Astrocyte (in vitro differentiated cells and primary cell): Measurements from ENCODE around the gene MMP19. TPM values are rescaled to one million over a fixed set of nuclear protein-coding genes. Genes with fewer than 3 reads are reported as not detected.

Experiments used
- DNase-seq: peaks from one replicate; pipeline ENCODE4 v3.0.0-alpha.2; 2010; ENCODE audit warnings: low read depth
- FAIRE-seq: peaks from 2 replicates; lab custom pipeline; 2011; peaks lifted over from hg19 to GRCh38; lab: Jason Lieb, UNC
- H2AFZ ChIP-seq: 2 replicates; pipeline ENCODE4 v1.6.0; 2012; ENCODE audit warnings: low read depth, low read length, inconsistent platforms
- H3K27ac ChIP-seq: 2 replicates; pipeline ENCODE4 v1.5.1; 2011; ENCODE audit warnings: low read depth, low read length, inconsistent platforms
- H3K27me3 ChIP-seq: 2 replicates; pipeline ENCODE4 v1.6.0; 2011; ENCODE audit warnings: low read length, inconsistent platforms; ENCODE audit not compliant: insufficient read depth
- H3K36me3 ChIP-seq: 2 replicates; pipeline ENCODE4 v1.5.1; 2011; ENCODE audit warnings: low read length, inconsistent platforms; ENCODE audit not compliant: insufficient read depth
- H3K4me1 ChIP-seq: 2 replicates; pipeline ENCODE4 v1.5.1; 2011; ENCODE audit warnings: low read length, inconsistent platforms; ENCODE audit not compliant: insufficient read depth
- H3K4me2 ChIP-seq: 2 replicates; pipeline ENCODE4 v1.6.0; 2012; ENCODE audit warnings: low read length, inconsistent platforms
- H3K4me3 ChIP-seq: 2 replicates; pipeline ENCODE4 v1.5.1; 2011; ENCODE audit warnings: low read depth, mild to moderate bottlenecking, low read length, inconsistent platforms; ENCODE audit not compliant: insufficient read depth
- H3K79me2 ChIP-seq: 2 replicates; pipeline ENCODE4 v1.6.0; 2012; ENCODE audit warnings: mild to moderate bottlenecking, low read length, inconsistent platforms; ENCODE audit not compliant: insufficient read depth
- H3K9ac ChIP-seq: 2 replicates; pipeline ENCODE4 v1.6.0; 2012; ENCODE audit warnings: mild to moderate bottlenecking, low read length, inconsistent platforms
- H3K9me3 ChIP-seq: 2 replicates; pipeline ENCODE4 v1.5.1; 2012; ENCODE audit warnings: low read depth, mild to moderate bottlenecking, low read length, inconsistent platforms; ENCODE audit not compliant: insufficient read depth
- H4K20me1 ChIP-seq: 2 replicates; pipeline ENCODE4 v1.6.0; 2012; ENCODE audit warnings: low read length, inconsistent platforms; ENCODE audit not compliant: insufficient read depth
- H3K27ac Mint-ChIP-seq: one replicate; pipeline ENCODE4 v1.8.0; 2021; ENCODE audit warnings: mild to moderate bottlenecking, mixed read lengths; ENCODE audit not compliant: unreplicated experiment
- H3K27me3 Mint-ChIP-seq: one replicate; pipeline ENCODE4 v1.8.0; 2021; ENCODE audit warnings: low read depth, mixed read lengths; ENCODE audit not compliant: unreplicated experiment
- H3K36me3 Mint-ChIP-seq: one replicate; pipeline ENCODE4 v1.8.0; 2021; ENCODE audit warnings: low read depth, mixed read lengths; ENCODE audit not compliant: unreplicated experiment
- H3K4me1 Mint-ChIP-seq: one replicate; pipeline ENCODE4 v1.8.0; 2021; ENCODE audit warnings: low read depth, mixed read lengths; ENCODE audit not compliant: unreplicated experiment
- H3K4me3 Mint-ChIP-seq: one replicate; pipeline ENCODE4 v1.8.0; 2021; ENCODE audit warnings: mild to moderate bottlenecking, moderate library complexity, mixed read lengths; ENCODE audit not compliant: unreplicated experiment
- H3K9me3 Mint-ChIP-seq: one replicate; pipeline ENCODE4 v1.8.0; 2021; ENCODE audit warnings: mild to moderate bottlenecking, mixed read lengths; ENCODE audit not compliant: unreplicated experiment
- EZH2 ChIP-seq: IDR thresholded peaks from 2 replicates; pipeline ENCODE4 v1.6.1; 2012; ENCODE audit warnings: mild to moderate bottlenecking, low read length, inconsistent platforms; ENCODE audit not compliant: insufficient read depth
- total RNA-seq: library from RNA; stranded (reverse); gene quantifications from 2 replicates; pipeline ENCODE4 v1.2.1, GENCODE V29; 2021
- TF ChIP-seq, protein P1 (sequence below): IDR thresholded peaks from 2 replicates; pipeline ENCODE4 v1.5.1; 2011; ENCODE audit warnings: low read depth, mild to moderate bottlenecking, inconsistent platforms, low read length, moderate library complexity; ENCODE audit not compliant: insufficient read depth

Gene MMP19
- total RNA-seq, 1 donor from 2014 or later: 4.7 TPM

DNA sequence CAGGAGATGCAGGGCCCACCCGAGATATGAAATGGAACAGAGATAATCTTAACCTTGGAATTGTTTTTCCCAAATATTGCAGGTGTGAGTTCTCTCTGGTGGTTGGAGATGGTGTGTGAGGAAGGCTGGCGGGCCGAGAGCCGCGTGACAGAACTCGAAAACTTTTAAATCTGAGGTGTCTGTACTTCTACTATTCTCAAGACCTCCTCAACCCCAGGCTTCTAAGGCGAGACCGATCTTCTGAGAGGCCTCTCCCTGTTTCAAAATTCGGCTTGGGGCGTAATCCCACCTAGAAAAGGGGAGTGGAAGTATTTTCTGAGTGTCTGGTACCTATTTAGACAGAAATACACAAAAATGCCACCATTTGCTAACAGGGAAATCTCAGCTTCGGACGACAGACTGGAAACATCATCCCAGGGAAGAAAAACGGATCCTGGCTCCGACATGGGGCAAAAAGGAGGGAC, 25.8 kb downstream of the MMP19 start:
- Histone ChIP-seq H3K4me3 (peak overlapping the region; percentile 100), H3K9ac (peak overlapping the region; percentile 98), H3K27me3 (no peaks in the 10 kb centered on the region), H3K4me1 (peaks cover 21% of the 10 kb centered on the region), H3K36me3 (peaks cover 27% of the 10 kb centered on the region), H3K79me2 (peaks cover 80% of the 10 kb centered on the region), H3K4me2 (peak overlapping the region; percentile 93), H3K27ac (peak overlapping the region; percentile 91), H3K9me3 (no peaks in the 10 kb centered on the region), H4K20me1 (peaks cover 45% of the 10 kb centered on the region), H2AFZ (peak overlapping the region; percentile 96)
- peak; percentile 19 for DNase-seq
- Mint-ChIP-seq H3K4me3 (no peak overlapping the region), H3K27ac (no peak overlapping the region), H3K36me3 (peaks cover 5% of the 10 kb centered on the region), H3K9me3 (no peaks in the 10 kb centered on the region), H3K27me3 (no peaks in the 10 kb centered on the region), H3K4me1 (peaks cover 12% of the 10 kb centered on the region)
- FAIRE-seq: no peak
- TF ChIP-seq, protein P1, sequence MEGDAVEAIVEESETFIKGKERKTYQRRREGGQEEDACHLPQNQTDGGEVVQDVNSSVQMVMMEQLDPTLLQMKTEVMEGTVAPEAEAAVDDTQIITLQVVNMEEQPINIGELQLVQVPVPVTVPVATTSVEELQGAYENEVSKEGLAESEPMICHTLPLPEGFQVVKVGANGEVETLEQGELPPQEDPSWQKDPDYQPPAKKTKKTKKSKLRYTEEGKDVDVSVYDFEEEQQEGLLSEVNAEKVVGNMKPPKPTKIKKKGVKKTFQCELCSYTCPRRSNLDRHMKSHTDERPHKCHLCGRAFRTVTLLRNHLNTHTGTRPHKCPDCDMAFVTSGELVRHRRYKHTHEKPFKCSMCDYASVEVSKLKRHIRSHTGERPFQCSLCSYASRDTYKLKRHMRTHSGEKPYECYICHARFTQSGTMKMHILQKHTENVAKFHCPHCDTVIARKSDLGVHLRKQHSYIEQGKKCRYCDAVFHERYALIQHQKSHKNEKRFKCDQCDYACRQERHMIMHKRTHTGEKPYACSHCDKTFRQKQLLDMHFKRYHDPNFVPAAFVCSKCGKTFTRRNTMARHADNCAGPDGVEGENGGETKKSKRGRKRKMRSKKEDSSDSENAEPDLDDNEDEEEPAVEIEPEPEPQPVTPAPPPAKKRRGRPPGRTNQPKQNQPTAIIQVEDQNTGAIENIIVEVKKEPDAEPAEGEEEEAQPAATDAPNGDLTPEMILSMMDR: no peak
- TF ChIP-seq EZH2: no peak

DNA sequence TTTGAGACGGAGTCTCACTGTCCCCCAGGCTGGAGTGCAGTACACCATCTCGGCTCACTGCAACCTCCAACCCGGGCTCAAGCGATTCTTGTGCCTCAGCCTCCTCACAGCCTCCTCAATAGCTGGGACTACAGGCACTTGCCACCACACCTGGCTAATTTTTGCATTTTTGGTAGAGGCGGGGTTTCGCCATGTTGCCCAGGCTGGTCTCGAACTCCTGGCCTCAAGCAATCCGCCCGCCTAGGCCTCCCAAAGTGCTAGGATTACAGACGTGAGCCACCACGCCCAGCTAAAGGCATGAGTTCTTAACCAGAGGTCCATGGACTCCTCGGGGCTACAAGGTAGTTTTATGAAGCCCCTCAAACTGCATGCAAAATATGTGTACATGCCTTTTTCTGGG, 27.3 kb downstream of the MMP19 start:
- H3K4me1 ChIP-seq: peaks cover 21% of the 10 kb centered on the region
- H3K36me3 ChIP-seq: peaks cover 15% of the 10 kb centered on the region
- no peak overlapping the region for H3K27ac ChIP-seq
- H3K4me3 ChIP-seq: no peak overlapping the region
- H3K9me3 Mint-ChIP-seq: no peaks in the 10 kb centered on the region
- H4K20me1 ChIP-seq: peaks cover 58% of the 10 kb centered on the region
- H3K9ac ChIP-seq: peak overlapping the region; percentile 98
- no peak for DNase-seq
- H3K27ac Mint-ChIP-seq: no peak overlapping the region
- H3K36me3 Mint-ChIP-seq: peaks cover 4% of the 10 kb centered on the region
- peaks cover 14% of the 10 kb centered on the region for H3K4me1 Mint-ChIP-seq
- no peaks in the 10 kb centered on the region for H3K27me3 Mint-ChIP-seq
- FAIRE-seq: no peak
- H3K4me3 Mint-ChIP-seq: peak overlapping the region; percentile 82
- H3K9me3 ChIP-seq: no peaks in the 10 kb centered on the region
- peak overlapping the region; percentile 93 for H3K4me2 ChIP-seq
- H3K27me3 ChIP-seq: no peaks in the 10 kb centered on the region
- H3K79me2 ChIP-seq: peaks cover 94% of the 10 kb centered on the region
- no peak overlapping the region for H2AFZ ChIP-seq
- TF ChIP-seq EZH2: no peak
- TF ChIP-seq, protein P1: no peak

DNA sequence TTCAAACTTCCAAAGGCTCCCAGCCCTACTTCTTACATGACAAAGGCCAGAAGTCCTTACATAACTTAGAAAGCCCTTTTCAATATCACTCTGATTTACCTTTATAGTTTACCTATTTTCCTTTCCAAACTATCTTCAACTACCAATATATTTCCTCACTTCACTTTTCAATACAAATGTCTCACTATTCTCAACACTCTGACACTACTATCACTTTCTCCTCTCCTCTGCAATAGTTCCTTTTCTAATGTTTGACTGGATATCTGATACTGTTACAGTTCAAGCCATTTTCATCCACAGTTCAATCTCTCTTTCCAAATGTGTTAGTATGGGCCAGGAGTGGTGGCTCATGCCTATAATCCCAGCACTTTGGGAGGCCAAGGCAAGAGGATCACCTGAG, 28.5 kb downstream of the MMP19 start:
- Histone ChIP-seq H2AFZ (no peak overlapping the region), H3K27me3 (no peaks in the 10 kb centered on the region), H3K4me3 (no peak overlapping the region), H3K4me2 (no peak overlapping the region), H3K36me3 (peaks cover 5% of the 10 kb centered on the region), H3K9ac (no peak overlapping the region), H3K27ac (no peak overlapping the region), H3K9me3 (no peaks in the 10 kb centered on the region), H3K4me1 (peaks cover 19% of the 10 kb centered on the region), H3K79me2 (peaks cover 95% of the 10 kb centered on the region), H4K20me1 (peaks cover 70% of the 10 kb centered on the region)
- H3K27ac Mint-ChIP-seq: no peak overlapping the region
- H3K36me3 Mint-ChIP-seq: peaks cover 4% of the 10 kb centered on the region
- no peaks in the 10 kb centered on the region for H3K27me3 Mint-ChIP-seq
- H3K4me1 Mint-ChIP-seq: peaks cover 15% of the 10 kb centered on the region
- no peak for FAIRE-seq
- TF ChIP-seq EZH2: no peak
- TF ChIP-seq, protein P1: no peak
- H3K4me3 Mint-ChIP-seq: peak overlapping the region; percentile 82
- H3K9me3 Mint-ChIP-seq: no peaks in the 10 kb centered on the region
- DNase-seq: no peak
